HG02885 (cell line): ENCODE measurements around the gene JAK3.

Experiments used
- ATAC-seq: cut with Tn5 transposase; IDR thresholded peaks from one replicate; pipeline ENCODE4 v1.9.1; 2021; ENCODE audit warnings: mild to moderate bottlenecking; ENCODE audit not compliant: unreplicated experiment, poor library complexity

Gene JAK3

GRCh38 chr19:17866312-17866963 is 18.7 kb upstream of the JAK3 start:
- no peak for ATAC-seq

DNA sequence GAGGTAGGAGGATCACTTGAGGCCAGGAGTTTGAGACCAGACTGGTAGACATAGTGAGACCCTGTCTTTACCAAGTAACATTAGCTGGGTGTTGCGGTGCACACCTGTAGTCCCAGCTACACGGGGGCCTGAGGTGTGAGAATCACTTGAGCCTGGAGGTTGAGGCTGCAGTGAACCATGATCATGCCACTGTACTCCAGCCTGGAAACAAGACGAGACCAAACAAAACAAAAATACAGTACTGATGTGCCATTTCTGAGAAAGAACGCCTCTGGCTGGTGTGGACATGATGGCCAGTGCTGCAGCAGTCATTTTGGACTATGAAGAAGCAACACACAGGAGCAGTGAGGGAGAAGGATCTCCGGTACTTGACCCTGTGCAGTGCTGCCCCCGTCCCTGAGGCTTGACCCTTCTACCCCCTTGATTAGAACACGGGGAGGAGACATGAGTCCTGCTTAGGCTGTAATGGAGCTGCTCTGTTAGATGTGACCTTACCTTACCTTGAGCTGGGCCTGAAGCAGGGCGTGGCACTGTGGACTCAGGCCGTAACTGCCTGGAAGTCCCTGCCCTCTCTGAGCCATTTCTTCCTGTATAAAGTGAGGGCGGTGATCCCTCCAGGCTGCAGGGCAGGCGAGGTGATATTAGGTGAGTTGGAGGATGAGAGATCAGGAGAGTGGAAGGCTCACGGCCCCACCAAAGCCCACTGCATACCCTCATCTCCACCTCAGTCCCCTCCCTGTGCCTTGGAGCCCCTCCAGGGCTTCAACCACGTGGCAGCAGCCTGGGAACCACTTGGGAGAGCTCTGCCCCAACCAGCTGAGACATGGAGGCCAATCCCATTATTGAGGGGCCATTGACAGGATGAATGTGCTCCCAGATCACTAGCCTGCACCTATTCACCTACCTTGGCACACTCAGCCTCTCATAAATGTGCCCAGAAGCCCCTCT is 17.9 kb upstream of the JAK3 start:
- ATAC-seq, result no peak

DNA sequence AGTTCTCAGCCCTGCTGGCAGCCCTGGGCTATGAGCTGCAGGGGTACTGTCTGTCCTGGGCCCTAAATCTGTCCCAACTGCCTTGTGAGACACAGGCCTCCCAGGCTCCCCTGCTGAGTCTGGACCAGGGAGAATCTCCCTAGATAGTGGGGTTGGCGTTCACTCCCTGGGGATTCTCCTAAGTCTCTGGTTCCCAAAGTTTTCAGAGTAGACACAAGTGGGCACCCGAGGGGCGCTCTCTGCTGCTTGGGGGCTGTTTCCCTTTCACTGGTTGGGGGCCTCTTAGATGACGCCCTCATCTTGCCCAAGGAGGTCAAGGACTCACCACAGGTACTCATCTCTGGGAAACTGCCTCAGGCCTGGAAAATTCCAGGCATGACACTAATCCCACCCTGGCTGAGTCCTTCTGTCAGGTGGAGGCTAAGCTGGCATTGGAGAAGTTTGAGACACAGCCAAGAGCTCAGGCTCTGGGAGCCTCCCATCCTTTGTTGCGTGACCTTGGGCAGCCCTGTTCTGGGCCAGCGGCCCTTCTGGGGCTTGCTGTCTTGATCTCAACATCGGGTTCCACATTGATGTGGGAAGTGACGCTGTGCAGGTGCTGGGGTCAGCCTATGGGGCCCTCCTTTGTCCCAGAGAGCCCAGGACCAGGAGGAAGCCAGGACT is 15.9 kb upstream of the JAK3 start:
- no peak for ATAC-seq

- ATAC-seq, result no peak
Measured at GRCh38 chr19:17862711-17863519, 15.1 kb upstream of the JAK3 start.

DNA sequence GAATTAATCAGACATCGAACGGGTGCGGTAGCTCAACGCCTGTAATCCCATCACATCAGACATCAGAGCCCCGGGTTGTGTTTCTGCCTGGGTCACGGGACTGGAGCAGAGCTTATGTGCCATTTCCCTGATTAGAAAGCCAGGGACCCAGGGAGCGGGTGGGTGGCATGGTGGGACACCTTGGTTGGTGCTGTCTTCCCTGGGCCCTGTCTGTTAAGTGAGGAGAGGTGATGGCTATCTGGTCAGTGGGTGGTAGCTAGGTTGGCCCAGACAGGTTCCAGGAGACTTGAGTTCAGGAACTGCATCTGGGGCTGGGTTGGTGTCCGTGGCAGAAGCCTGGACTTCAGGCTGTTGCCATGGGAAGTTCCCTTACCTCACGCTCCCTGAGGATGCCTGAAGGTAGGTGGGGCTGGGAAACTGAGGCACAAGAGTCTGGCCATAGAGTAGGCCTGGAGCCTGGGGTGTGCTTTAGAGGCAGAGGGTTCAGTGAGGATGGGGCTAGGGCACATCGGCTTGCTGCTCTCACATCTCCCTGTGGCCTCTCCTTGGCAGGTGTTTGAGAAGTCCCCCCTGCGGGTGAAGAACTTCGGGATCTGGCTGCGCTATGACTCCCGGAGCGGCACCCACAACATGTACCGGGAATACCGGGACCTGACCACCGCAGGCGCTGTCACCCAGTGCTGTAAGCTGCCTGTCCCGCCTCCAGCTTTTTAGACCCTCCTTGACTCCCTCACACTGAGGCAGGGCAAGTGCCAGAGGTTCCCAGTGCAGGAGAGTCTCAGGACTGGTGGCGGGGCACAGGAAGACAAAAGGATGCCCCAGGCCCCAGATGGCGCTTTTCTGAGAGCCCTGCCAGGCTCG is 14.0 kb upstream of the JAK3 start:
- ATAC-seq, result no peak

- no peak for ATAC-seq
Measured at GRCh38 chr19:17860993-17861360, 13.2 kb upstream of the JAK3 start.

DNA sequence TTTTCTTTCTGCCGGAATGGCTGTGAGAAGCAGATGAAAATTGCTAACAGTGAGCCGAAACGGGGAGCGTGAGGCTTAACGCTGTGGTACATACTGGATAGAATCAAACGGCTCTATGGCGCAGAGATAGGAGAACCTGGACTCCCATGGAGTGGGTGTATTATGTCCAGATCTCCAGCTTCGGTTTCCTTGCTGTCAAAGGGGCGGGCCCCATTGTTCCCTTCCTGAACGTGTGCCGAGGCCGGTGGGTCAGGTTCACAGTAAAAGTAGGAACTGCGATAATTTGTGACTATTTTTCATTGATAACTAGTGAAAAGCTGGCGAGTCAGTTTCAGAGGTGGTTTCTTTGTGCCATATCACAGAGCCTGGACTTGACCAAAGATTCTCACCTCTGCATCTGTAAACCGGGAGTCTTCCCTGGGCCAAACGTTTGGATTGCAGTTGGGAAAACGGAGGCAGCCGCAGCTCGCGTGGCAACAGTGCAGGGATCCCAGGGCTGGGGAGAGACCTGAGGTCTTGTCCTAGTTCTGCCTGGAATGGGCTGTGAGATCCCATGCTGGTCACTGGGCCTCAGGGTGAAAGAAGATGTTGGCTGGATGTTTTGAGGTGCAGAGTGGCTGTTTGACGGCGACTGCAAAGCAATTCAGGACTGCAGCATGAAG is 12.7 kb upstream of the JAK3 start:
- no peak for ATAC-seq

GRCh38 chr19:17859533-17860330 is 11.9 kb upstream of the JAK3 start, which contains the start of gene RPL18A:
TSS of gene RPL18A (plus strand) at chr19:17859910. CDS start at chr19:17859957, 47 bp downstream.
- peak; percentile 93 for ATAC-seq

DNA sequence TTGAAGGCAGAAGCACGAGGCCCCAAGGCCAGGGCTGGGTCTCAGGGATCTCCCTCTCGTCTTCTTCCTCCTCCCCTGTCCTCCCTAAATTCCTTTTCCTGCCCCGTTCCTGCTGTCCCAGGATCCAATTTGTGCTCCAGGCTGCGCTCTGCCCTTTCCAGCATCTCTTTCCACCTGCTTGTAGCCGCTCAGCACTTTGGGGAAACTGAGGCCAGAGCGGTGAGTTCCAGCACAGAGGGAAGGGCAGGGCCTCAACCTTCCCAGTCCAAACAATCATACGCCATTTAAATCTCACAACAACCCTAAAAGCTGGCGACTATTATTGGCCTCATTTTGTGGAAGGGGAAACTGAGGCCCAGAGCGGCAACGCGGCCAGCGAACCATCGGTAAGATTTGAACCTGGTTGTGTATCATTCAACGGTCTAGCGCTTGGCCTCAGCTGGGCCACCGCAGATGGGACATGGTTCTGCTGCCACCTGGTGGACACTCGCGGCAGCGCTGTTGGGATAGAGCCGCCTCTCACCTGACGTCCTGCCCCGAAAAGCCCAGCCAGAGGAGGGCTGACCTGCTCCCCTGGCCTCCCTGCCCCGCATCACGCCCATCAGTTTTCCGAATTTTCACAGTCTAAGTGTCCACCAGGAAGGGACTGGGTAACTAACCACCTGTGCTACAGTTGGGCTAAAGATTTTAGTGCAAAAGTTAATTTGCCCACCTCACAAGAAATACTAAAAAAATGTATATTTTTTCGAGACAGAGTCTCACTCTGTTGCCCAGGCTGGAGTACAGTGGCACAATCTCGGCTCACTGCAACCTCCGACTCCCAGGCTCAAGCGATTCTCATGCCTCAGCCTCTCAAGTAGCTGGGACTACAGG is 7.7 kb upstream of the JAK3 start:
- ATAC-seq, result no peak

- ATAC-seq, result no peak
Measured at GRCh38 chr19:17854061-17854460, 6.3 kb upstream of the JAK3 start.

DNA sequence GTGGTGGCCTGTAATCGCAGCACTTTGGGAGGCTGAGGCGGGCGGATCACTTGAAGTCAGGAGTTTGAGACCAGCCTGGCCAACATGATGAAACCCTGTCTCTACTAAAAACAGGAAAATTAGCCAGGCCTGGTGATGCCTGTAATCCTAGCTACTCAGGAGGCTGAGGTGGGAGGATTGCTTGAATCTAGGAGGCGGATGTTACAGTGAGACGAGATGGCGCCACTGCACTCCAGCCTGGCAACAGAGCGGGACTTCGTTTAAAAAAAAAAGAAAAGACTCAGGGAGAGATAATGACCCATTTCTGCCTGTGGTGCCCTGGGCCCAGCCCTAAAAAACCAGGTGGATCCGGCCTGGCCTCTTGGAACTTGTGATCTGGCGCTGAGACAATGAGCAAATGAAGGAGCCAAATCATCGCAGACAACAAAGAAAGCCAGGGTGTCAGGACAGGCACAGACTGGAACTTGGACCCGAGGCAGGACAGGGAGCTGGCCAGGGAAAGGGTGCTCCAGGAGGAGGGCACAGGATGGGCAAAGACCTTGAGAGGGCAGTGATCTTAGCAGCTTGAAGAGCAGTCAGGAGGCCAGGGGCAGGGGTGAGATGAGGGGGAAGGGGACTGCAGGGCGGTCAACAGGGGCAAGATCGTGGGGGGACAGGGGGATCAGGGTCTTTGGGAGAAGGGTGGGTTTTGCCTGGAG is 962 bp upstream of the JAK3 start:
- ATAC-seq, result no peak

- ATAC-seq, result no peak
Measured at GRCh38 chr19:17846146-17846545, 1.6 kb downstream of the JAK3 start.

- no peak for ATAC-seq
Measured at GRCh38 chr19:17843908-17844490, 3.8 kb downstream of the JAK3 start.

DNA sequence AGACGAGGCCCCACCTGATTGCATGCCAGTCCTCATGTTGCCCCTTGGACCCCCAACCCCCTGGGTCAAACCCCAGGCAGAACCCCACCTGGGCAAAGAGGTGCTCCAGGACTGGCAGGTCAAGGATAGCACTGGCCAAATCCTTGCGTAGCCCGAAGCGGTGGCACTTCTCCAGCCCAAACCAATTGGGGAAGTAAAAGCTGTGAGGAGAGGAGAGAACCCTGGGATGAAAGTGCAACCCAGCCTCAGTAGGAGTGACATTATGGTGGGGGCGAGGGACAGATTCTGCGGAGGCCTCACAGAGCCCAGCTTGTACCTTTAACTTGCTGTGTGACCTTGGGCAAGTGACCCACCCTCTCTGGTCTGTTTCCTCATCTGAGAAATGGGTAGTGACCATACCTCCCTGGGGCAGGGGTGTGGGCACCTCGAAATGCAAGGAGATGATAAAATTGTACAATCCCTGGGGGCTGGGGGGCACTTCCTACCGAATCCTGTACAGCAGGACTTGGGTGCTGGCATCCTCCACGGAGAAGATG is 4.4 kb downstream of the JAK3 start:
- ATAC-seq, result no peak

GRCh38 chr19:17842663-17843291 is 5.0 kb downstream of the JAK3 start:
- ATAC-seq, result no peak
